HCT116 (cell line): ENCODE measurements around the gene SPRED1. TPM values are rescaled to one million over a fixed set of nuclear protein-coding genes. Genes with fewer than 3 reads are reported as not detected.

Experiments used
- ATAC-seq: fragments of 200-7000 bp; cut with Tn5 transposase; 2 replicates; pipeline ENCODE4 v1.9.1; 2020; ENCODE audit warnings: mild to moderate bottlenecking, moderate library complexity
- BruUV-seq: library from RNA; stranded (reverse); fragments of 400-500 nt; replicated peaks from 2 replicates; lab custom pipeline; 2021; lab: Mats Ljungman, UMichigan
- CTCF ChIA-PET: fragments of 300-600 bp; sonication (Branson Sonifier 250); formaldehyde crosslinking; loops from one replicate; lab custom pipeline; 2021; ENCODE audit warnings: antibody characterized with exemption; lab: Charles Lee
- POLR2A ChIA-PET: fragments of 300-600, 350-600 bp; sonication (Branson Sonifier 250); formaldehyde crosslinking; loops from one replicate; lab custom pipeline; 2021; ENCODE audit warnings: antibody characterized with exemption; lab: Charles Lee
- RAD21 ChIA-PET, 2 experiments: fragments of 300-600 bp; sonication (Branson Sonifier 250); formaldehyde crosslinking; loops; one replicate each; lab custom pipeline; 2023; ENCODE audit warnings: low total read pairs in 2 of 2; ENCODE audit not compliant: uncharacterized antibody in 2 of 2, unreplicated experiment in 2 of 2, low non-redundant PET in 1 of 2; lab: Charles Lee
- DNase-seq: peaks from one replicate; pipeline ENCODE4 v3.0.0-alpha.2; 2010; ENCODE audit warnings: low read depth, low spot score
- H2AFZ ChIP-seq: fragments of 200-600 bp; shearing (Covaris generic), sonication (generic); 2 replicates; pipeline ENCODE4 v1.6.1; 2017; ENCODE audit warnings: low read depth, mixed run types, mixed read lengths, antibody characterized with exemption, low read length; ENCODE audit not compliant: poor library complexity, severe bottlenecking
- H3K27ac ChIP-seq: 2 replicates; pipeline ENCODE4 v1.5.1; 2012; ENCODE audit warnings: low read depth, low read length
- H3K27me3 ChIP-seq: fragments of 200-600 bp; sonication (generic); 2 replicates; pipeline ENCODE4 v1.6.1; 2016; ENCODE audit warnings: mixed run types, low read length, mixed read lengths; ENCODE audit not compliant: insufficient read depth
- H3K36me3 ChIP-seq, 2 experiments: fragments of 200-500 bp in 1 of 2; fragments of 200-600 bp in 1 of 2; sonication (Bioruptor generic) in 1 of 2; sonication (generic) in 1 of 2; 2 replicates each; pipeline versions ENCODE4 v1.5.1 to v1.6.1; 2014 to 2016; ENCODE audit warnings: low read length in 2 of 2, inconsistent platforms in 1 of 2, mixed read lengths in 1 of 2, mixed run types in 1 of 2; ENCODE audit not compliant: insufficient read depth in 2 of 2, control insufficient read depth in 1 of 2
- H3K4me1 ChIP-seq, 2 experiments: fragments of 200-600 bp in 1 of 2; sonication (generic) in 1 of 2; 2 replicates each; pipeline versions ENCODE4 v1.5.1 to v1.6.1; 2012 to 2017; ENCODE audit warnings: low read length in 2 of 2, inconsistent platforms in 1 of 2, mild to moderate bottlenecking in 1 of 2, mixed read lengths in 1 of 2, mixed run types in 1 of 2, moderate library complexity in 1 of 2; ENCODE audit not compliant: insufficient read depth in 2 of 2, control insufficient read depth in 1 of 2
- H3K4me2 ChIP-seq: fragments of 200-600 bp; sonication (generic); 2 replicates; pipeline ENCODE4 v1.6.1; 2017; ENCODE audit warnings: mixed run types, low read length, mixed read lengths
- H3K4me3 ChIP-seq, 2 experiments: fragments of 200-600 bp in 1 of 2; sonication (generic) in 1 of 2; replicated peaks in 1 of 2; 2 replicates each; pipeline ENCODE4 v1.5.1; 2011 to 2016; ENCODE audit warnings: low read length in 2 of 2, control low read depth in 1 of 2, low read depth in 1 of 2, mild to moderate bottlenecking in 1 of 2, mixed read lengths in 1 of 2, mixed run types in 1 of 2
- H3K79me2 ChIP-seq: fragments of 200-600 bp; sonication (generic); 2 replicates; pipeline ENCODE4 v1.6.1; 2017; ENCODE audit warnings: mild to moderate bottlenecking, mixed run types, low read length, moderate library complexity, mixed read lengths; ENCODE audit not compliant: insufficient read depth
- H3K9ac ChIP-seq: fragments of 200-600 bp; sonication (generic); 2 replicates; pipeline ENCODE4 v1.6.1; 2016; ENCODE audit warnings: low read length, mixed read lengths
- H3K9me2 ChIP-seq: fragments of 200-600 bp; sonication (generic), shearing (Covaris generic); 2 replicates; pipeline ENCODE4 v1.6.1; 2017; ENCODE audit warnings: mixed run types, mild to moderate bottlenecking, moderate library complexity; ENCODE audit not compliant: insufficient read depth
- H3K9me3 ChIP-seq, 2 experiments: fragments of 200-500 bp in 1 of 2; fragments of 200-600 bp in 1 of 2; sonication (Bioruptor generic) in 1 of 2; sonication (generic) in 1 of 2; 2 replicates each; pipeline ENCODE4 v1.6.1; 2014 to 2017; ENCODE audit warnings: low read length in 2 of 2, mixed read lengths in 2 of 2, inconsistent platforms in 1 of 2, low read depth in 1 of 2, mild to moderate bottlenecking in 1 of 2, mixed run types in 1 of 2, moderate library complexity in 1 of 2; ENCODE audit not compliant: control insufficient read depth in 1 of 2, insufficient read depth in 1 of 2
- H4K20me1 ChIP-seq: fragments of 200-600 bp; sonication (generic), shearing (Covaris generic); 2 replicates; pipeline ENCODE4 v1.6.1; 2017; ENCODE audit warnings: mixed run types, mild to moderate bottlenecking, moderate library complexity; ENCODE audit not compliant: insufficient read depth
- ATF3 ChIP-seq: IDR thresholded peaks from 2 replicates; pipeline ENCODE4 v1.6.1; 2012
- CEBPB ChIP-seq: IDR thresholded peaks from 2 replicates; pipeline ENCODE4 v1.6.1; 2012; ENCODE audit warnings: low read depth
- EGR1 ChIP-seq: IDR thresholded peaks from 2 replicates; pipeline ENCODE4 v1.6.1; 2012; ENCODE audit warnings: low read depth
- ELF1 ChIP-seq: IDR thresholded peaks from 2 replicates; pipeline ENCODE4 v1.6.1; 2012; ENCODE audit warnings: low read depth, borderline replicate concordance
- EZH2 ChIP-seq: fragments of 200-600 bp; sonication (generic); IDR thresholded peaks from 2 replicates; pipeline ENCODE4 v1.6.1; 2017; ENCODE audit warnings: antibody characterized with exemption, mixed run types
- EZH2phosphoT487 ChIP-seq: fragments of 200-600 bp; IDR thresholded peaks from 2 replicates; pipeline ENCODE4 v1.6.1; 2018; ENCODE audit warnings: antibody characterized with exemption, borderline replicate concordance
- FOSL1 ChIP-seq: IDR thresholded peaks from 2 replicates; pipeline ENCODE4 v1.6.1; 2012; ENCODE audit warnings: low read depth
- POLR2A ChIP-seq: IDR thresholded peaks from 2 replicates; pipeline ENCODE4 v1.7.0; 2011; ENCODE audit warnings: borderline replicate concordance; ENCODE audit not compliant: insufficient read depth, insufficient read length; ENCODE audit errors: extremely low read depth
- REST ChIP-seq: IDR thresholded peaks from 2 replicates; pipeline ENCODE4 v1.6.1; 2012; ENCODE audit warnings: low read depth
- SP1 ChIP-seq: IDR thresholded peaks from 2 replicates; pipeline ENCODE4 v1.6.1; 2012; ENCODE audit warnings: low read depth
- SRF ChIP-seq: IDR thresholded peaks from 2 replicates; pipeline ENCODE4 v1.6.1; 2012; ENCODE audit warnings: low read depth
- ZBTB33 ChIP-seq: IDR thresholded peaks from 2 replicates; pipeline ENCODE4 v1.6.1; 2011; ENCODE audit warnings: mild to moderate bottlenecking, low read length, moderate library complexity; ENCODE audit not compliant: insufficient replicate concordance; ENCODE audit errors: extremely low read depth
- intact Hi-C: fragments of 100-400 bp; cut with micrococcal nuclease; formaldehyde crosslinking; loops from 2 replicates; pipeline ENCODE4 v1.10.0; 2022
- total RNA-seq: library from RNA; stranded (reverse); gene quantifications from one replicate; pipeline ENCODE4 v1.2.1, GENCODE V29; 2021; ENCODE audit not compliant: unreplicated experiment

The SPRED1 gene
- total RNA-seq, 1 experiment from 2014 or later: 24.7 TPM

- POLR2A ChIA-PET: no interaction called here
- Histone ChIP-seq H3K9ac (no peak overlapping the region), H3K4me3 (no peak overlapping the region), H3K27ac (no peak overlapping the region), H3K27me3 (no peaks in the 10 kb centered on the region), H3K9me2 (no peaks in the 10 kb centered on the region), H3K79me2 (no peaks in the 10 kb centered on the region), H4K20me1 (no peaks in the 10 kb centered on the region), H3K4me1 (no peaks in the 10 kb centered on the region), H2AFZ (no peak overlapping the region), H3K9me3 (no peaks in the 10 kb centered on the region), H3K36me3 (no peaks in the 10 kb centered on the region), H3K4me2 (no peak overlapping the region)
- ATAC-seq: no peak
- CTCF ChIA-PET: no interaction called here
- intact Hi-C loops: no loop called here
- no TSS peak for BruUV-seq
- RAD21 ChIA-PET: no interaction called here
- DNase-seq: no peak
- TF ChIP-seq SRF (no peak), EZH2phosphoT487 (no peak), CEBPB (no peak), ELF1 (no peak), EZH2 (no peak), EGR1 (no peak), POLR2A (no peak), SP1 (no peak), ZBTB33 (no peak), FOSL1 (no peak), REST (no peak), ATF3 (no peak)
Observed at GRCh38 chr15:38212729-38213351, 39.8 kb upstream of the SPRED1 start.
